ENCODE measurements around the gene GGACT.

Gene GGACT

GRCh38 chr13:100547791-100548201, 40.8 kb downstream of the GGACT start:
- no peak for DNase-seq (ENCODE audit: low spot score)

- no peak for DNase-seq (ENCODE audit: low spot score)
Observed at GRCh38 chr13:100546713-100547405, 41.7 kb downstream of the GGACT start.

- DNase-seq (ENCODE audit: low spot score): no peak
Observed at GRCh38 chr13:100545684-100546061, 42.9 kb downstream of the GGACT start.

GRCh38 chr13:100544866-100545683, 43.5 kb downstream of the GGACT start:
- DNase-seq (ENCODE audit: low spot score): no peak

- no peak for DNase-seq (ENCODE audit: low spot score)
Observed at GRCh38 chr13:100543872-100544602, 44.6 kb downstream of the GGACT start.

GRCh38 chr13:100542826-100543156, 45.8 kb downstream of the GGACT start:
- peak; percentile 22 for DNase-seq (ENCODE audit: low spot score)

GRCh38 chr13:100541897-100542825, 46.4 kb downstream of the GGACT start:
- DNase-seq (ENCODE audit: low spot score): no peak

- no peak for DNase-seq (ENCODE audit: low spot score)
Observed at GRCh38 chr13:100540621-100541020, 48.0 kb downstream of the GGACT start.

- DNase-seq (ENCODE audit: low spot score): no peak
Observed at GRCh38 chr13:100537951-100538462, 50.6 kb downstream of the GGACT start.

- DNase-seq (ENCODE audit: low spot score): no peak
Observed at GRCh38 chr13:100537486-100537885, 51.1 kb downstream of the GGACT start.

GRCh38 chr13:100536643-100537180, 51.9 kb downstream of the GGACT start:
- no peak for DNase-seq (ENCODE audit: low spot score)

- no peak for DNase-seq (ENCODE audit: low spot score)
Observed at GRCh38 chr13:100535426-100536135, 53.0 kb downstream of the GGACT start.

GRCh38 chr13:100534911-100535310, 53.7 kb downstream of the GGACT start:
- no peak for DNase-seq (ENCODE audit: low spot score)

- DNase-seq (ENCODE audit: low spot score): no peak
Observed at GRCh38 chr13:100534147-100534843, 54.3 kb downstream of the GGACT start.

- no peak for DNase-seq (ENCODE audit: low spot score)
Observed at GRCh38 chr13:100533588-100534041, 55.0 kb downstream of the GGACT start.

GRCh38 chr13:100532836-100533435, 55.7 kb downstream of the GGACT start:
- no peak for DNase-seq (ENCODE audit: low spot score)

- DNase-seq (ENCODE audit: low spot score): no peak
Observed at GRCh38 chr13:100532090-100532766, 56.4 kb downstream of the GGACT start.

- DNase-seq (ENCODE audit: low spot score): no peak
Observed at GRCh38 chr13:100530671-100531213, 57.8 kb downstream of the GGACT start.
